HG03039 (cell line): ENCODE measurements around the gene SMIM44.
"Not testable (repeated sequence)": the region's sequence is repeated elsewhere in the genome, so short reads cannot be mapped to it uniquely, and the experiment has no call there.

Experiments used
- ATAC-seq: cut with Tn5 transposase; IDR thresholded peaks from one replicate; pipeline ENCODE4 v1.9.1; 2021; ENCODE audit warnings: mild to moderate bottlenecking, moderate library complexity; ENCODE audit not compliant: unreplicated experiment

The SMIM44 gene

GRCh38 chr19:3459089-3459881 lies 24.0 kb downstream of the SMIM44 start:
- ATAC-seq = no peak

- ATAC-seq = no peak
Measured at GRCh38 chr19:3458229-3459088, 24.8 kb downstream of the SMIM44 start.

DNA sequence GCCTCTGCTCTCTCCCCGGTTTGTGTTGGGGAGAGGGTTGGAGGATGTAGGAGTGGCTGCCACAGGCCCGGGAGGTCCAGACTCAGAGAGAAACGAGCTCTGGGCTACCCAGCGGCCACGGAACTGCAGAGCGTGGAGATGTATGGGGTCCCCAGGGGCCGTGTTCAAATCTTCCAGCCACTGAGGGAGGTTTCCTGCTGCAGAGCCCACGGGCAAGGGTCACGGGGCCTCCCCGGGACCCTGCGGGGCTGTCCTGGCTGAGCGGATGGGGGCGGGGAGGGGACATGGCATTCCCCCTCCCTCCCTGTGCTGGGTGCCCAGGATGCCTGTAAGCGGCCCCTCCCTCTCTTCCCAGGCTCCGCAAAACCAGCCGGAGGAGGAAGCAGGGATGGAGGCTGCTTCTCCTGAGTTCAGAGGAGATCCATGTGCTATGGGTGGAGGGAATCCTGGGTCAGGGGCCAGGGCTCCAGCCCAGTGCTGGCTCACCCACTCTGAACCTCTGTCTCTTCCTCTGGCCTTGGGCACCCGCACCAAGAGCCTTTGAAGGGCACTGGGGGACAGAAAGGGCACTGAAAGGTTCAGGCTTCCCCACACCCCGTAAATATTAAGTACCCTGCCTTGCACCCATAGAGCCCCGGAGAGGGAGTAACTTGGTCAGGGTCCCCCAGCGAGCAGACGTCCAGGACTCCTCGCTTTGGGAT lies 25.6 kb downstream of the SMIM44 start:
- ATAC-seq = no peak

DNA sequence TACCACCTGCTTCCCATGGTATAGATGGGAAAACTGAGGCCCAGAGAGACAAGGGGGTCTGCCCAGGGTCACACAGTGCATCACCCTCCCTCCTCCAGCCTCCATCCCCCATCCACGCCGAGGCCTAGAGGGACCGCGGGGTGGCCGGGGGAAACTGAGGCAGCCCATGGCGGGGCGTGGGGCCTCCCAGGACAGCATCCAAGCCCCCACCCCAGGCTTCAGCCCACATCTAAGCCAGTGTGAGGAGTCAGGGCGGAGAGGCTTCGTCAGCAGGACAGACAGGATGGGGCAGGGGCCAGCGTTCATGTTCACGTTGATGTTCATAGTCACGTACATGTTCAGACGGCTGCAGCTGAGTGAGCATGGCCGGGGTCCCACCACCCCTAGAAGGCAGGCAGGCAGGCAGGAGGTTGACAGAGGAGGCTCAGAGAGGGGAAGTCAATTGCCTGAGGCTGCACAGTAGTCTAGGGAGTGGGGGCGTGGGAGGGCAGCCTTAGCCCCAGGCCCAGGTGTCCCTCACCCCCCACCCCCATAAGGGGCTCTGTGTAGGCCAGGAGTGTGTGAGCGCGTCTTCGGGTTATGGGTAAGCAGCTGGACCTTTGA lies 26.2 kb downstream of the SMIM44 start:
- ATAC-seq = no peak

- no peak for ATAC-seq
Measured at GRCh38 chr19:3455960-3456601, 27.2 kb downstream of the SMIM44 start.

DNA sequence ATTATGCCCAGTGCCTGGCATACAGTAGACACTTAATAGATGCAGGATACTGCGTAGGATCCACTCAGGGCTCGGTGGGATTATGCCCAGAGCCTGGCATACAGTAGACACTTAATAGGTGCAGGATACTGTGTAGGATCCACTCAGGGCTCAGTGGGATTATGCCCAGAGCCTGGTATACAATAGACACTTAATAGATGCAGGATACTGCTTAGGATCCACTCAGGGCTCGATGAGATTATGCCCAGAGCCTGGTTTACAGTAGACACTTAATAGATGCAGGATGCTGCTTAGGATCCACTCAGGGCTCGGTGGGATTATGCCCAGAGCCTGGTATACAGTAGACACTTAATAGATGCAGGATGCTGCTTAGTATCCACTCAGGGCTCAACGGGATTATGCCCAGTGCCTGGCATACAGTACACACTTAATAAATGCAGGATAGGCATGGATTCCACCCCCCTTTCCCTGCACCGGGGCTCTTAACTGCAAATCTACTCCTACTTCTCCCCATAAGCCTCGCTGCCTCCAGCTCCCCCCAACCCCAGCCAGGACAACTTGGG lies 27.8 kb downstream of the SMIM44 start:
- no peak for ATAC-seq

DNA sequence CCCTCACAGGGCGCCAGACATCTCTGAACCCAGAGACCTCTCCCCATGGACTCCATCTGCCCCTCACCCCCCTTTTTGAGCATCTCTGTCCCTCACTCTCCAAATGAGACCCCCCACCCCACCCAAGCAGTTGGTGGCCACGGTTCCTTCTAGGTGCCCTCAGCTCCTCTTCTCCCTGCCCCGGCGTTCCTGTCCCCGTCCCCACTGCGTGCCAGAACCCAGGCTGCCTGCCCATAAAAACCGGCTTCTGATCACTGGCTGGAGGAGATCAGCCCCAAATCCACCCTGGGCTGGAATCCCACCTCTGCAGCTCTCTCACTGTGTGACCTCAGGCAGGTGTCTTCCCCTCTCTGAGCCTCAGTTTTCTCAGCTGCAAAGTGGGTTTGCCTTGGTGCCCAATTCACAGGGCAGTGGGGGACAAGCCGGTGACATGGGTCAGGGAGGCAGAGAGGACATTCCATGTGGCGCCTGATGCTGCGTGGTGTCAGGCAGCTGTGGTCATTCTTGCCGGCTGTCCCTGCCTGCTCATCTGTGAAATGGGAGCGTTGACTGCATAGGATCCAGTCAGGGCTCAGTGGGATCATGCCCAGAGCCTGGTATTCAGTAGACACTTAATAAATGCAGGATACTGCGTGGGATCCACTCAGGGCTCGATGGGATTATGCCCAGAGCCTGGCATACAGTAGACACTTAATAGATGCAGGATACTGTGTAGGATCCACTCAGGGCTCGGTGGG lies 28.4 kb downstream of the SMIM44 start:
- ATAC-seq = no peak

GRCh38 chr19:3453840-3454239 lies 29.4 kb downstream of the SMIM44 start:
- no peak for ATAC-seq

GRCh38 chr19:3452942-3453214 lies 30.4 kb downstream of the SMIM44 start:
- not testable (repeated sequence) for ATAC-seq

DNA sequence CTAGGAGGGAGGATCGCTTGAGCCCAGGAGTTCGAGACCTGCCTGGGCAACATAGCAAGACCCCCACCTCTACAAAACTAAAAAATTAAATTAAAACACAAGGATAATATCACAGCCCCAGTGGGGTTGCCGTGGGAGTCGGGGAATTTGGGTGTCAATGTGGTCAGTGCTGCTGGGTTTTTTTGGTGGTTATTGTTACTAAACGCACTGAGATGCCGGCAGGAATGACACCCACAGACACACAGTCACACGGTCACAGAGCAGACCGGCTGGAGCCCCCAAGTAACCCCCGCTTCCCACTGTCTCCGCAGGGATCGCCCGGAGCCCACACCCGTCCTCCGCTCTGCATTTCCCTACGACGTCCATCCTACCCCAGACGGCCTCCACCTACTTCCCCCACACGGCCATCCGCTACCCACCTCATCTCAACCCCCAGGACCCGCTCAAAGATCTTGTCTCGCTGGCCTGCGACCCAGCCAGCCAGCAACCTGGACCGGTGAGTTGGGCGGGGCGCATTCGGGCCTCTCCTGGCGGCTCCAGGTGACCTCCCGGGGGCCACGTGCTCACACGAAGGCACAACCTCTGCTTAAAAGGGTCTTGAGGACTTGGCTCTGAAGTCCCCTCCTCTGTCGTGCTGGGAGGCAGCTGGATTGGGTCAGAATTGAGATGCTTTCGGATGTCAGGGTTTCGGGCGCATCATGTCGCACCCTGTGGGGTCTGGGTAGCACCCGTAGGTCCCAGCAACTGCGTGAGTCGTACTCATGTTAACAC lies 30.9 kb downstream of the SMIM44 start:
- ATAC-seq = no peak

GRCh38 chr19:3451451-3451866 lies 31.8 kb downstream of the SMIM44 start:
- ATAC-seq = no peak

DNA sequence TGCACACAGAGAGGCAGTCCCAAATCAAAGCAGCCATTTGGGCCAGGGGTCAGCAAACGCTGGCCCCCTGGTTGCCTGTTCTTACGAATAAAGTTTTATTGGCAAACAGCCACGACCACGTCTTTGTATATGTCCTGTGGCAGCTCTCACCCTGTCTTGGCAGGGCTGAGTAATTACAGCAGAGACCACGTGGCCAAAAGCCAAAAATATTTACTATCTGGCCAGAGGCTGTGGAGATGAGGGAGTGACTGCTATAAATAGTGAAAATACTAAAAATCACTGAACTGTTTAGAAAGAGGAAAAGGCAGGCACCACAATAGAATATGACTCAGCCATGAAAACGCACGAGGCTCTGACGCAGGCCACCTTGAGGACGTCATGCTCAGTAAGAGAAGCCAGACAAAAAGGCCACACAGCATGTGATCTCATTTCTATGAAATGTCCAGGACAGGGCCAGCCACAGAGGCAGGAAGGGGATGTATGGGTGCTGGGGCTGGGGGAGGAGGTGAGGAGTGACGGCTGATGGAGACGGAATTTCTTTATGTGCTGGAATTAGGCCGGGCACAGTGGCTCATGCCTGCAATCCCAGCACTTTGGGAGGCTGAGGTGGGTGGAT lies 32.3 kb downstream of the SMIM44 start:
- no peak for ATAC-seq

GRCh38 chr19:3448616-3449334 lies 34.5 kb downstream of the SMIM44 start:
- ATAC-seq = no peak

GRCh38 chr19:3446657-3447056 lies 36.6 kb downstream of the SMIM44 start:
- not testable (repeated sequence) for ATAC-seq

DNA sequence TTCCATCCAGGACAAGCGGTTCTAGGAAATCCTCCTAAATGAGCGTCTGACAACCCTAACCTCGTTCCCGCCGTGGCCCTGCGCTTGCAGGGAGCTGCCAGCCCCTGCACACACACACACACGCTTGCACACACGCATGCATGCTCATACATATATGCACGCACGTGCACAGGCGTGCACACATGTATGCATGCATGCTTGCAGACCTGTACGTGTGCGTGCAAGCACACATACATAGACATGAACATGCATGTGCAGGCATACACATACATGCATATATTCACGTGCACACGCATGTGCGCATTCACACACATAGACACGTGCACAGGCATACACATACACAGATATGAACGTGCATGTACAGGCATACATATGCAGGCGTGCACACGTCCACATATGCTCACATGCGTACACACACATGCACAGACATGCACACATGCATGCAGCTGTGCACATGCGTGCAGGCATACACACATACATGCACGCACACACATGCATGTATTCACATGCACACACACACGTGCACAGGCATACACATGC lies 38.5 kb downstream of the SMIM44 start:
- no peak for ATAC-seq

- no peak for ATAC-seq
Measured at GRCh38 chr19:3443840-3444694, 39.2 kb downstream of the SMIM44 start.
